Ishikawa (cell line): ENCODE results near the gene PIGZ.

ENCODE experiments used
- CEBPB ChIP-seq: IDR thresholded peaks from 2 replicates; pipeline ENCODE4 v1.6.1; 2012
- CREB1 ChIP-seq: IDR thresholded peaks from 2 replicates; pipeline ENCODE4 v1.6.1; 2012; ENCODE audit warnings: low read depth
- EGR1 ChIP-seq: IDR thresholded peaks from 2 replicates; pipeline ENCODE4 v1.6.1; 2012
- EP300 ChIP-seq: IDR thresholded peaks from 2 replicates; pipeline ENCODE4 v1.6.1; 2012; ENCODE audit warnings: borderline replicate concordance
- FOXM1 ChIP-seq: IDR thresholded peaks from 2 replicates; pipeline ENCODE4 v1.6.1; 2012; ENCODE audit warnings: low read depth, borderline replicate concordance
- MAX ChIP-seq: IDR thresholded peaks from 2 replicates; pipeline ENCODE4 v1.6.1; 2012
- NFIC ChIP-seq: IDR thresholded peaks from 2 replicates; pipeline ENCODE4 v1.6.1; 2012
- RAD21 ChIP-seq: IDR thresholded peaks from 2 replicates; pipeline ENCODE4 v1.6.1; 2012; ENCODE audit warnings: low read depth
- REST ChIP-seq: IDR thresholded peaks from 2 replicates; pipeline ENCODE4 v1.6.1; 2012; ENCODE audit warnings: low read depth, mild to moderate bottlenecking
- TAF1 ChIP-seq: IDR thresholded peaks from 2 replicates; pipeline ENCODE4 v1.6.1; 2012; ENCODE audit warnings: low read depth, mild to moderate bottlenecking
- TCF12 ChIP-seq: IDR thresholded peaks from 2 replicates; pipeline ENCODE4 v1.6.1; 2012; ENCODE audit warnings: low read depth
- TEAD4 ChIP-seq: IDR thresholded peaks from 2 replicates; pipeline ENCODE4 v1.6.1; 2012
- USF1 ChIP-seq: IDR thresholded peaks from 2 replicates; pipeline ENCODE4 v1.6.1; 2012
- YY1 ChIP-seq: IDR thresholded peaks from 2 replicates; pipeline ENCODE4 v1.6.1; 2012; ENCODE audit warnings: low read depth
- ZBTB7A ChIP-seq: IDR thresholded peaks from 2 replicates; pipeline ENCODE4 v1.6.1; 2012; ENCODE audit warnings: low read depth

The PIGZ gene

GRCh38 chr3:196902296-196902695 lies 66.3 kb downstream of the PIGZ start:
- no peak for TF ChIP-seq TCF12
- no peak for TF ChIP-seq NFIC
- no peak for TF ChIP-seq CREB1
- no peak for TF ChIP-seq MAX
- TF ChIP-seq YY1 = no peak
- TF ChIP-seq TAF1 = no peak
- TF ChIP-seq REST = no peak
- no peak for TF ChIP-seq RAD21
- no peak for TF ChIP-seq USF1
- TF ChIP-seq EP300 = no peak
- no peak for TF ChIP-seq EGR1
- no peak for TF ChIP-seq CEBPB
- no peak for TF ChIP-seq ZBTB7A
- no peak for TF ChIP-seq FOXM1
- no peak for TF ChIP-seq TEAD4

- TF ChIP-seq ZBTB7A = no peak
- TF ChIP-seq MAX = no peak
- no peak for TF ChIP-seq EGR1
- TF ChIP-seq TCF12 = no peak
- no peak for TF ChIP-seq YY1
- no peak for TF ChIP-seq FOXM1
- TF ChIP-seq USF1 = no peak
- TF ChIP-seq NFIC = no peak
- no peak for TF ChIP-seq TAF1
- no peak for TF ChIP-seq RAD21
- no peak for TF ChIP-seq CREB1
- no peak for TF ChIP-seq CEBPB
- no peak for TF ChIP-seq TEAD4
- no peak for TF ChIP-seq EP300
- TF ChIP-seq REST = no peak
These were observed 66.9 kb downstream of the PIGZ start for GRCh38 chr3:196901768-196902167.
